Nephron progenitor cell (in vitro differentiated cells): Measurements from ENCODE around the gene DRGX.

ENCODE experiments used
- DNase-seq: peaks from one replicate; pipeline ENCODE4 v3.0.0; 2021
- H3K27ac Mint-ChIP-seq: 2 replicates; pipeline ENCODE4 v1.8.0; 2021; ENCODE audit warnings: mild to moderate bottlenecking, moderate library complexity, mixed read lengths
- H3K27me3 Mint-ChIP-seq: 2 replicates; pipeline ENCODE4 v1.8.0; 2021; ENCODE audit warnings: mild to moderate bottlenecking, low read depth, mixed read lengths; ENCODE audit not compliant: poor library complexity
- H3K36me3 Mint-ChIP-seq: 2 replicates; pipeline ENCODE4 v1.8.0; 2021; ENCODE audit warnings: low read depth, mixed read lengths
- H3K4me1 Mint-ChIP-seq: 2 replicates; pipeline ENCODE4 v1.8.0; 2021; ENCODE audit warnings: mixed read lengths
- H3K4me3 Mint-ChIP-seq: 2 replicates; pipeline ENCODE4 v1.8.0; 2021; ENCODE audit warnings: mild to moderate bottlenecking, moderate library complexity, mixed read lengths
- H3K9me3 Mint-ChIP-seq: 2 replicates; pipeline ENCODE4 v1.8.0; 2021; ENCODE audit warnings: mild to moderate bottlenecking, moderate library complexity, mixed read lengths
- TF ChIP-seq, protein P1 (sequence below): fragments of 200-600 bp; sonication (generic); IDR thresholded peaks from 2 replicates; pipeline ENCODE4 v1.5.0; 2021; ENCODE audit warnings: antibody characterized with exemption

The DRGX gene

GRCh38 chr10:49321021-49321420, 74.9 kb downstream of the DRGX start:
- Mint-ChIP-seq H3K9me3 (no peaks in the 10 kb centered on the region), H3K4me3 (no peak overlapping the region), H3K27me3 (peaks cover 12% of the 10 kb centered on the region), H3K36me3 (no peaks in the 10 kb centered on the region), H3K4me1 (no peaks in the 10 kb centered on the region), H3K27ac (no peak overlapping the region)
- TF ChIP-seq, protein P1, sequence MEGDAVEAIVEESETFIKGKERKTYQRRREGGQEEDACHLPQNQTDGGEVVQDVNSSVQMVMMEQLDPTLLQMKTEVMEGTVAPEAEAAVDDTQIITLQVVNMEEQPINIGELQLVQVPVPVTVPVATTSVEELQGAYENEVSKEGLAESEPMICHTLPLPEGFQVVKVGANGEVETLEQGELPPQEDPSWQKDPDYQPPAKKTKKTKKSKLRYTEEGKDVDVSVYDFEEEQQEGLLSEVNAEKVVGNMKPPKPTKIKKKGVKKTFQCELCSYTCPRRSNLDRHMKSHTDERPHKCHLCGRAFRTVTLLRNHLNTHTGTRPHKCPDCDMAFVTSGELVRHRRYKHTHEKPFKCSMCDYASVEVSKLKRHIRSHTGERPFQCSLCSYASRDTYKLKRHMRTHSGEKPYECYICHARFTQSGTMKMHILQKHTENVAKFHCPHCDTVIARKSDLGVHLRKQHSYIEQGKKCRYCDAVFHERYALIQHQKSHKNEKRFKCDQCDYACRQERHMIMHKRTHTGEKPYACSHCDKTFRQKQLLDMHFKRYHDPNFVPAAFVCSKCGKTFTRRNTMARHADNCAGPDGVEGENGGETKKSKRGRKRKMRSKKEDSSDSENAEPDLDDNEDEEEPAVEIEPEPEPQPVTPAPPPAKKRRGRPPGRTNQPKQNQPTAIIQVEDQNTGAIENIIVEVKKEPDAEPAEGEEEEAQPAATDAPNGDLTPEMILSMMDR: no peak
- DNase-seq: no peak

- Mint-ChIP-seq H3K27me3 (peaks cover 12% of the 10 kb centered on the region), H3K4me3 (no peak overlapping the region), H3K27ac (no peak overlapping the region), H3K36me3 (no peaks in the 10 kb centered on the region), H3K4me1 (no peaks in the 10 kb centered on the region), H3K9me3 (no peaks in the 10 kb centered on the region)
- no peak for DNase-seq
- TF ChIP-seq, protein P1: no peak
Measured at GRCh38 chr10:49320191-49320590, 75.7 kb downstream of the DRGX start.

- TF ChIP-seq, protein P1: no peak
- peaks cover 12% of the 10 kb centered on the region for H3K27me3 Mint-ChIP-seq
- H3K36me3 Mint-ChIP-seq: no peaks in the 10 kb centered on the region
- no peak overlapping the region for H3K27ac Mint-ChIP-seq
- DNase-seq: no peak
- no peaks in the 10 kb centered on the region for H3K4me1 Mint-ChIP-seq
- H3K9me3 Mint-ChIP-seq: no peaks in the 10 kb centered on the region
- no peak overlapping the region for H3K4me3 Mint-ChIP-seq
Measured at GRCh38 chr10:49319206-49319605, 76.7 kb downstream of the DRGX start.

DNA sequence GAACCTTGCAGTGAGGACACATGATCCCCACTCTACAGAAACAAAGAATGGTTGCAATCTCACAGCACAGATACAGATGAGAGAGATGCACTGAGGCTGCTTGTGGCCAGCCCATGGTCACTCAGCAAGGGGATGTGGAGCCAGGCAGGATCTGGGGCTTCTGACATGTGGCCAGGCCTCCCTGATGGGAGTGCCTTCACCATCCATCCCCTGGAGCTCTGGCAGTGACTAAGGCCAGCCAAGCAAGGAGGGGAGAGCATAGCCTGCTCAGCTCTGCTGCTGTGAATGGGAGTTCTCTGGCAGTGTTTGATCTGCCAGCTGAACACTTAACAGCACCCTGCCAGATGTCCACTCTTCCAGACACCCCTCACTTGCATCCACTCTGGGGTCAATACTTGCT, 77.1 kb downstream of the DRGX start:
- H3K9me3 Mint-ChIP-seq: no peaks in the 10 kb centered on the region
- H3K4me1 Mint-ChIP-seq: no peaks in the 10 kb centered on the region
- no peaks in the 10 kb centered on the region for H3K36me3 Mint-ChIP-seq
- TF ChIP-seq, protein P1: no peak
- H3K27me3 Mint-ChIP-seq: peaks cover 13% of the 10 kb centered on the region
- no peak overlapping the region for H3K4me3 Mint-ChIP-seq
- H3K27ac Mint-ChIP-seq: no peak overlapping the region
- DNase-seq: no peak

- Mint-ChIP-seq H3K27me3 (peaks cover 15% of the 10 kb centered on the region), H3K9me3 (no peaks in the 10 kb centered on the region), H3K4me3 (no peak overlapping the region), H3K27ac (no peak overlapping the region), H3K4me1 (no peaks in the 10 kb centered on the region), H3K36me3 (no peaks in the 10 kb centered on the region)
- TF ChIP-seq, protein P1: no peak
- DNase-seq: no peak
Measured at GRCh38 chr10:49318028-49318427, 77.9 kb downstream of the DRGX start.

DNA sequence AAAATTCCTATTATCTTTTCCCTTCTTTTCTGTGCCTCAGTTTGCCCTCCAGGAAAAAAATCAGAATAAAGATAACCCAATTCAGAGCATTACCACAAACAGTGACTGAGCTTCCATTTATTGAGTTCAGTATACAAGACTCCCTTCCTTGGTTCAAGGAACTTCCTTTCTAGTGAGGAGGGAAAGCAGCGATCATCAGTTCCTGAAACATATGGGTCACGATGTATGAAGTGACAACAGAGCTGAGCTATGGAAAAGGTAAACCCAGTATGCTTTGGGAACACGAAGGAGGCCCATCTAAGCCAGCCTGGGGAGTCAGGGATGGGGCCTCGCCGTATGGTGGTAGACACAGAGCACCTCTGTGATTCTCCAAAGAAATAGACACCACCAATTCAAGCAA, 81.1 kb downstream of the DRGX start:
- no peaks in the 10 kb centered on the region for H3K36me3 Mint-ChIP-seq
- no peak overlapping the region for H3K4me3 Mint-ChIP-seq
- TF ChIP-seq, protein P1: no peak
- no peaks in the 10 kb centered on the region for H3K4me1 Mint-ChIP-seq
- no peaks in the 10 kb centered on the region for H3K9me3 Mint-ChIP-seq
- no peak overlapping the region for H3K27ac Mint-ChIP-seq
- H3K27me3 Mint-ChIP-seq: peaks cover 21% of the 10 kb centered on the region
- DNase-seq: no peak
